A549 (cell line): ENCODE data around the gene ALDH16A1. TPM values are rescaled to one million over a fixed set of nuclear protein-coding genes. Genes with fewer than 3 reads are reported as not detected.
A peak's percentile ranks its signal among the peaks of the same experiment; 100 is the strongest.

Experiments used
- ATAC-seq, 2 experiments: fragments of 200-7000 bp in 1 of 2; fragments of >200 bp in 1 of 2; cut with Nextera tagmentation in 1 of 2; cut with Tn5 transposase in 1 of 2; 3 replicates each; pipeline versions ENCODE4 v1.8.0 to v1.9.1; 2018 to 2020; ENCODE audit warnings: mild to moderate bottlenecking in 1 of 2, moderate library complexity in 1 of 2
- CTCF ChIA-PET: fragments of 300-600 bp; sonication (Branson Sonifier 250); formaldehyde crosslinking; extraction: SDS; loops from one replicate; lab custom pipeline; 2021; ENCODE audit warnings: antibody characterized with exemption, inconsistent platforms; lab: Yijun Ruan, JAX
- POLR2A ChIA-PET: fragments of 350-600 bp; formaldehyde crosslinking; extraction: SDS; loops from one replicate; lab custom pipeline; 2021; ENCODE audit warnings: antibody characterized with exemption, inconsistent platforms; lab: Yijun Ruan, JAX
- DNase-seq, 2 experiments: peaks; one replicate each; pipeline versions ENCODE4 v3.0.0 to v3.0.0-alpha.2; 2011 to 2016; ENCODE audit warnings: low read depth in 1 of 2, low spot score in 1 of 2
- FAIRE-seq: peaks from 2 replicates; lab custom pipeline; 2011; peaks lifted over from hg19 to GRCh38; lab: Jason Lieb, UNC
- H3K27ac ChIP-seq, 2 experiments: fragments of >200 bp; sonication (Bioruptor Twin); formaldehyde crosslinking; 3 replicates each; pipeline ENCODE4 v1.5.1; 2016 to 2017
- H3K4me1 ChIP-seq: fragments of >200 bp; sonication (Bioruptor Twin); formaldehyde crosslinking; 3 replicates; pipeline ENCODE4 v1.6.1; 2016
- H3K4me2 ChIP-seq: fragments of >200 bp; sonication (Bioruptor Twin); formaldehyde crosslinking; 3 replicates; pipeline ENCODE4 v1.6.1; 2016
- H3K4me3 ChIP-seq: fragments of >200 bp; sonication (Bioruptor Twin); formaldehyde crosslinking; 3 replicates; pipeline ENCODE4 v1.5.1; 2016
- H3K9me3 ChIP-seq: fragments of >200 bp; sonication (Bioruptor Twin); formaldehyde crosslinking; 3 replicates; pipeline ENCODE4 v1.6.1; 2016
- ATOH8 ChIP-seq: fragments of 250-450 bp; sonication (Bioruptor Pico); IDR thresholded peaks from 2 replicates; pipeline ENCODE4 v1.5.0; 2020; ENCODE audit warnings: low read depth, mild to moderate bottlenecking, moderate library complexity
- BCL3 ChIP-seq: fragments of >200 bp; sonication (Bioruptor Twin); formaldehyde crosslinking; IDR thresholded peaks from 3 replicates; pipeline ENCODE4 v1.6.1; 2016
- CBX8 ChIP-seq: fragments of 200-600 bp; sonication (generic); IDR thresholded peaks from 2 replicates; pipeline ENCODE4 v1.6.1; 2016
- CEBPB ChIP-seq, 2 experiments: fragments of >200 bp in 1 of 2; sonication (Bioruptor Twin) in 1 of 2; formaldehyde crosslinking in 1 of 2; IDR thresholded peaks; 2 replicates each; pipeline ENCODE4 v1.6.1; 2012 to 2016
- CHD2 ChIP-seq: fragments of 150-350 bp; IDR thresholded peaks from 2 replicates; pipeline ENCODE4 v1.6.1; 2014; ENCODE audit warnings: low read length; ENCODE audit not compliant: partially characterized antibody
- CHD4 ChIP-seq: fragments of 200-600 bp; sonication (generic); IDR thresholded peaks from 2 replicates; pipeline ENCODE4 v1.6.1; 2016; ENCODE audit warnings: antibody characterized with exemption, mild to moderate bottlenecking, borderline replicate concordance
- CTCF ChIP-seq: fragments of >200 bp; sonication (Bioruptor Twin); formaldehyde crosslinking; IDR thresholded peaks from 3 replicates; pipeline ENCODE4 v1.5.1; 2016
- E2F6 ChIP-seq: IDR thresholded peaks from 2 replicates; pipeline ENCODE4 v1.6.1; 2012; ENCODE audit warnings: low read depth, borderline replicate concordance
- EP300 ChIP-seq, 2 experiments: fragments of >200 bp; sonication (Bioruptor Twin); formaldehyde crosslinking; IDR thresholded peaks; 2 replicates in 1 of 2; 3 replicates in 1 of 2; pipeline ENCODE4 v1.6.1; 2016 to 2017
- ESRRA ChIP-seq: fragments of 150-350 bp; IDR thresholded peaks from 2 replicates; pipeline ENCODE4 v1.6.1; 2014; ENCODE audit warnings: mild to moderate bottlenecking, low read length, borderline replicate concordance
- HDAC2 ChIP-seq: fragments of 200-600 bp; sonication (generic); IDR thresholded peaks from 2 replicates; pipeline ENCODE4 v1.6.1; 2016
- HEYL ChIP-seq: fragments of 250-450 bp; sonication (Bioruptor Pico); IDR thresholded peaks from 2 replicates; pipeline ENCODE4 v1.8.0; 2021; ENCODE audit warnings: mild to moderate bottlenecking, moderate library complexity
- HOXA7 ChIP-seq: fragments of 250-450 bp; sonication (Bioruptor Pico); IDR thresholded peaks from 2 replicates; pipeline ENCODE4 v1.5.0; 2020; ENCODE audit warnings: mild to moderate bottlenecking, moderate library complexity
- JUNB ChIP-seq: fragments of >200 bp; sonication (Bioruptor Twin); formaldehyde crosslinking; IDR thresholded peaks from 2 replicates; pipeline ENCODE4 v1.6.1; 2016
- MAFK ChIP-seq: fragments of 450-650 bp; IDR thresholded peaks from 2 replicates; pipeline ENCODE4 v1.6.1; 2014; ENCODE audit not compliant: partially characterized antibody
- MAX ChIP-seq: IDR thresholded peaks from 2 replicates; pipeline ENCODE4 v1.6.1; 2012
- NR3C1 ChIP-seq: fragments of >200 bp; sonication (Bioruptor Twin); formaldehyde crosslinking; IDR thresholded peaks from 3 replicates; pipeline ENCODE4 v1.6.1; 2017
- PBX3 ChIP-seq: IDR thresholded peaks from 2 replicates; pipeline ENCODE4 v1.6.1; 2012
- PHF8 ChIP-seq: fragments of 200-600 bp; sonication (generic); IDR thresholded peaks from 2 replicates; pipeline ENCODE4 v1.6.1; 2016; ENCODE audit warnings: low read depth, mild to moderate bottlenecking, antibody characterized with exemption, moderate library complexity, borderline replicate concordance
- POLR2A ChIP-seq: IDR thresholded peaks from 2 replicates; pipeline ENCODE4 v1.6.1; 2012; ENCODE audit warnings: mild to moderate bottlenecking, low read length
- POLR2AphosphoS2 ChIP-seq: conservative IDR thresholded peaks from 2 replicates; pipeline ENCODE4 v1.6.1; 2012; ENCODE audit warnings: low read length, improper control_type of control experiment, inconsistent platforms
- SMC3 ChIP-seq: fragments of >200 bp; sonication (Bioruptor Twin); formaldehyde crosslinking; IDR thresholded peaks from 3 replicates; pipeline ENCODE4 v1.6.1; 2018; ENCODE audit warnings: inconsistent platforms
- ZFP36 ChIP-seq: fragments of 450-650 bp; IDR thresholded peaks from 2 replicates; pipeline ENCODE4 v1.6.1; 2014; ENCODE audit warnings: borderline replicate concordance; ENCODE audit not compliant: partially characterized antibody
- WGBS: methylation state at CpG from one replicate; pipeline ENCODE4 v1.1.6; 2017; ENCODE audit errors: missing lambda C conversion rate; 5-methylcytosine and 5-hydroxymethylcytosine counted together
- polyA plus RNA-seq, 4 experiments: library from polyadenylated mRNA; depleted of rRNA in 3 of 4; stranded (reverse); fragments of >200 nt; fragmentation: RNase III in 1 of 4; extraction: RNeasy Plus Mini Kit Qiagen cat#74134 plus additional on column Dnase treatment in 1 of 4; gene quantifications; 2 replicates in 3 of 4; 3 replicates in 1 of 4; pipeline ENCODE4 v1.2.3, GENCODE V29; 2011 to 2017

The ALDH16A1 gene
- polyA plus RNA-seq, 2 of the 4 experiments (the other 2 are of a cell fraction) = 10.2 to 23.0 TPM

- DNase-seq (no peak), ATAC-seq (no peak), FAIRE-seq (no peak)
- Histone ChIP-seq H3K4me3 (no peak overlapping the region), H3K4me1 (peaks cover 10% of the 10 kb centered on the region), H3K4me2 (no peak overlapping the region), H3K27ac (no peak overlapping the region), H3K9me3 (no peaks in the 10 kb centered on the region)
- ChIA-PET CTCF (interaction anchor here (1.1 to 19.0 kb wide), 6 partner anchors 13 to 222 kb away, joined by 3 to 244 read pairs (median 10); partner anchors contain the start of genes FLT3LG and KASH5), POLR2A (no interaction called here)
- TF ChIP-seq NR3C1 = no peak
- no peak for TF ChIP-seq MAFK
- no peak for TF ChIP-seq CTCF
- peak; percentile 51 for TF ChIP-seq ZFP36
- no peak for TF ChIP-seq CHD2
- no peak for TF ChIP-seq JUNB
- 96% methylated on average over 6 of the region's 6 CpGs for WGBS
Observed at GRCh38 chr19:49448432-49448786, 4.6 kb upstream of the ALDH16A1 start.

GRCh38 chr19:49450405-49450804, 2.6 kb upstream of the ALDH16A1 start:
- no peaks in the 10 kb centered on the region for H3K9me3 ChIP-seq
- no peak for DNase-seq
- H3K4me1 ChIP-seq = peaks cover 16% of the 10 kb centered on the region
- 90% methylated on average over 7 of the region's 7 CpGs for WGBS
- ATAC-seq = no peak
- FAIRE-seq = no peak
- ChIA-PET POLR2A (interaction anchor here (0.7 kb wide), 1 partner anchor 44 kb away, joined by 3 read pairs; no protein-coding TSS in a partner anchor), CTCF (interaction anchor here (0.6 to 19.0 kb wide), 6 partner anchors 21 to 478 kb away, joined by 3 to 244 read pairs (median 48); partner anchors contain the start of genes FLT3LG, GFY and KASH5)
- H3K4me2 ChIP-seq = peak overlapping the region; percentile 73
- peak overlapping the region in 1 of 2 experiments; percentile 89; a peak in 3 of 6 replicates for H3K27ac ChIP-seq
- TF ChIP-seq PBX3 (no peak), HOXA7 (no peak), BCL3 (no peak), CHD4 (no peak), E2F6 (no peak), HEYL (CRISPR knock-in tag) (no peak), EP300 (IDR thresholded peaks at IDR 0.05) (no peak), ATOH8 (CRISPR knock-in tag) (no peak), CBX8 (no peak), MAX (no peak), POLR2A (no peak), HDAC2 (no peak), PHF8 (no peak), CEBPB (IDR thresholded peaks at IDR 0.05) (no peak), CTCF (no peak), POLR2AphosphoS2 (no peak), JUNB (no peak), SMC3 (no peak), ESRRA (no peak)
- H3K4me3 ChIP-seq = peak overlapping the region; percentile 72
